Neuronal stem cell (in vitro differentiated cells): ENCODE results near the gene EFNA5.

Source experiments
- DNase-seq: peaks from one replicate; pipeline ENCODE4 v3.0.0-alpha.2; 2013; ENCODE audit warnings: low spot score
- H2AFZ ChIP-seq: one replicate; pipeline ENCODE4 v1.6.1; 2013; ENCODE audit warnings: mild to moderate bottlenecking, low read length, inconsistent platforms
- H2AK5ac ChIP-seq: 2 replicates; pipeline ENCODE4 v1.6.1; 2013; ENCODE audit warnings: low read depth, mild to moderate bottlenecking, inconsistent platforms, low read length, moderate library complexity, mixed read lengths
- H2BK120ac ChIP-seq: 2 replicates; pipeline ENCODE4 v1.6.1; 2013; ENCODE audit warnings: low read depth, mild to moderate bottlenecking, inconsistent platforms, low read length, moderate library complexity, mixed read lengths
- H2BK12ac ChIP-seq: one replicate; pipeline ENCODE4 v1.6.1; 2013; ENCODE audit warnings: low read length, inconsistent platforms
- H2BK15ac ChIP-seq: 2 replicates; pipeline ENCODE4 v1.6.1; 2013; ENCODE audit warnings: mild to moderate bottlenecking, low read length, inconsistent platforms, mixed read lengths
- H2BK5ac ChIP-seq: one replicate; pipeline ENCODE4 v1.6.1; 2013; ENCODE audit warnings: inconsistent platforms, mild to moderate bottlenecking, low read length, moderate library complexity
- H3K14ac ChIP-seq: one replicate; pipeline ENCODE4 v1.6.1; 2013; ENCODE audit warnings: low read length, inconsistent platforms
- H3K18ac ChIP-seq: 2 replicates; pipeline ENCODE4 v1.6.1; 2013; ENCODE audit warnings: low read length, inconsistent platforms
- H3K23ac ChIP-seq: 2 replicates; pipeline ENCODE4 v1.6.1; 2013; ENCODE audit warnings: low read depth, mild to moderate bottlenecking, mixed read lengths, low read length, inconsistent platforms; ENCODE audit not compliant: poor library complexity
- H3K27ac ChIP-seq: replicated peaks from 3 replicates; pipeline ENCODE4 v1.5.1; 2013; ENCODE audit warnings: low read length, inconsistent platforms
- H3K27me3 ChIP-seq, 3 experiments: 2 replicates each; pipeline ENCODE4 v1.6.1; 2013; ENCODE audit warnings: low read length in 3 of 3, mild to moderate bottlenecking in 2 of 3, inconsistent platforms in 1 of 3, low read depth in 1 of 3, mixed read lengths in 1 of 3, moderate library complexity in 1 of 3; ENCODE audit not compliant: control insufficient read depth in 3 of 3, insufficient read depth in 3 of 3
- H3K36me3 ChIP-seq, 2 donors: replicated peaks in 1 of 2; 2 replicates each; pipeline ENCODE4 v1.6.1; 2013; ENCODE audit warnings: low read length in 2 of 2; ENCODE audit not compliant: control insufficient read depth in 2 of 2, insufficient read depth in 2 of 2
- H3K4ac ChIP-seq: 2 replicates; pipeline ENCODE4 v1.6.1; 2013; ENCODE audit warnings: inconsistent platforms, mild to moderate bottlenecking, low read length, moderate library complexity
- H3K4me1 ChIP-seq, 2 donors: 1 replicate in 1 of 2; 2 replicates in 1 of 2; pipeline ENCODE4 v1.6.1; 2013; ENCODE audit warnings: low read length in 2 of 2, low read depth in 1 of 2; ENCODE audit not compliant: control insufficient read depth in 2 of 2, insufficient read depth in 1 of 2
- H3K4me2 ChIP-seq: one replicate; pipeline ENCODE4 v1.6.1; 2013; ENCODE audit warnings: mild to moderate bottlenecking, low read length, inconsistent platforms; ENCODE audit not compliant: insufficient read depth, poor library complexity, severe bottlenecking
- H3K4me3 ChIP-seq, 2 donors: 2 replicates each; pipeline ENCODE4 v1.5.1; 2013; ENCODE audit warnings: low read length in 2 of 2, mild to moderate bottlenecking in 2 of 2, inconsistent platforms in 1 of 2, moderate library complexity in 1 of 2
- H3K79me1 ChIP-seq: one replicate; pipeline ENCODE4 v1.6.1; 2013; ENCODE audit warnings: low read depth, mild to moderate bottlenecking, inconsistent platforms, low read length, moderate library complexity
- H3K9ac ChIP-seq: one replicate; pipeline ENCODE4 v1.6.1; 2013; ENCODE audit warnings: mild to moderate bottlenecking, low read depth, low read length, inconsistent platforms; ENCODE audit not compliant: poor library complexity
- H3K9me3 ChIP-seq, 2 donors: replicated peaks in 1 of 2; 2 replicates each; pipeline versions ENCODE3 to v1.6.1; 2013; ENCODE audit warnings: low read length in 2 of 2, mild to moderate bottlenecking in 2 of 2, inconsistent platforms in 1 of 2, low read depth in 1 of 2, mixed read lengths in 1 of 2, moderate library complexity in 1 of 2; ENCODE audit not compliant: control insufficient read depth in 2 of 2, insufficient read depth in 1 of 2
- H4K8ac ChIP-seq: one replicate; pipeline ENCODE4 v1.6.1; 2013; ENCODE audit warnings: low read depth, mild to moderate bottlenecking, inconsistent platforms, low read length, moderate library complexity
- H4K91ac ChIP-seq: one replicate; pipeline ENCODE4 v1.6.1; 2013; ENCODE audit warnings: low read length, low read depth, mild to moderate bottlenecking, inconsistent platforms; ENCODE audit not compliant: poor library complexity
- WGBS, 2 donors: extraction: QIAGEN DNeasy Blood & Tissue Kit; methylation state at CpG; one replicate each; pipeline ENCODE4 v1.1.7; 2013; ENCODE audit warnings: missing lambda C conversion rate in 2 of 2, mixed read lengths in 1 of 2; ENCODE audit not compliant: insufficient read length in 2 of 2, insufficient replicate concordance in 1 of 2; ENCODE audit errors: extremely low coverage in 2 of 2; 5-methylcytosine and 5-hydroxymethylcytosine counted together

Gene EFNA5

DNA sequence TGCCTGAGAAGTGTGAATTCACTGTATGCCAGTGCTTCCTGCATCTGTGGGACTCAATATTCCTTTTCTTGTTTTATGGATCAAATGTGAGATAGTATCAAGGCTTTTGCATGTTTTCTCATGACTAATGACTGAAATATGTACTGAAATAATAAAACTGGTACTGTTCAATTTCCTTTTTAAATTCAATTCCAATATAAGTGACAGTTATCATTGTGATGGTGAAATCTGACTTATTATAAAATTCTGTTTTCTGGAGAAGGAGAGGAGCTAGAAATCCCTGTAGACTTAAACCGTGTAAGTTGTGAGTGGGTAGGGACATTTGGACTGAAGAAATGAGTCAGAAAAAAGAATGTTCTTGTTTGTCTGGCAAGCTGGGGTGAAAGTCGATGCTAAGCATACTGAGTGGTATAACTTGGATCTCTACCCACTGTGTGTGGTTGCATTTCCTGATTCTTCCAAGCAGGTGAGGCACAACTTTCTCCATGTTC, 245.2 kb downstream of the EFNA5 start:
- no CpG with 5 or more reads among the region's 2 CpGs for WGBS, 2 donors

DNA sequence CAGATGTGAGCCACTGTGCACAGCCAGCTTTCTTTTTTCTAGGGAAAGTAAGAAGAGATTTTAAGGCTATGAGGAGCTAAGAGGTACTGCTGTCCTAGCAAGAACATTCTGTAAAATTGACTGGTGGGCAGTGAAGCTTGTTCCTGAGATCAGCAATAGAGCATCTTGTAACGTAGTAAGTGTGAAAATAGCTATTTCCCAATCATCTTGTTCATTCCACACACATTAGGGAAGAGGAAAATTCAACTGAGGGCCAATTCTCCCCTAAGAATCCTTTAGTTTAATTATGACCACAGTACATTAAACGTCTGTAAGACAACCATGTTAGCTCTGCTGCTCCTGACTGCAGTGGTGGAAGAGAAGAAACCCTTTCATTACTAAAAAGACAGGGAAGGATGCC, 246.2 kb downstream of the EFNA5 start:
- Histone ChIP-seq H2BK15ac (no peak overlapping the region), H3K4ac (no peak overlapping the region), H3K36me3 (peaks cover 19 to 82% of the 10 kb centered on the region in 2 donors), H4K91ac (no peak overlapping the region), H3K9ac (no peak overlapping the region), H2BK5ac (no peak overlapping the region), H3K23ac (no peak overlapping the region), H3K4me1 (peaks cover 0 to 1% of the 10 kb centered on the region in 2 donors), H2AFZ (no peak overlapping the region), H3K14ac (no peak overlapping the region), H4K8ac (no peak overlapping the region), H3K4me3 (no peak overlapping the region), H3K27ac (no peak overlapping the region), H2AK5ac (no peak overlapping the region), H3K4me2 (no peak overlapping the region), H3K9me3 (no peaks in the 10 kb centered on the region), H3K18ac (no peak overlapping the region), H2BK120ac (no peak overlapping the region), H3K79me1 (no peaks in the 10 kb centered on the region), H3K27me3 (no peaks in the 10 kb centered on the region), H2BK12ac (no peak overlapping the region)
- DNase-seq = no peak
- no CpG with 5 or more reads among the region's 2 CpGs for WGBS, 2 donors

More for the DNA sequence above, 245.2 kb downstream of the EFNA5 start:
- Histone ChIP-seq H3K23ac (no peak overlapping the region), H2BK12ac (no peak overlapping the region), H3K9me3 (no peaks in the 10 kb centered on the region), H3K14ac (no peak overlapping the region), H2AK5ac (no peak overlapping the region), H2BK120ac (no peak overlapping the region), H3K4me1 (peaks cover 0 to 1% of the 10 kb centered on the region in 2 donors), H2BK5ac (no peak overlapping the region), H3K4me3 (no peak overlapping the region), H2AFZ (no peak overlapping the region), H3K4me2 (no peak overlapping the region), H3K9ac (no peak overlapping the region), H4K8ac (no peak overlapping the region), H3K18ac (no peak overlapping the region), H3K36me3 (peaks cover 19 to 71% of the 10 kb centered on the region in 2 donors), H3K4ac (no peak overlapping the region), H3K27ac (no peak overlapping the region), H4K91ac (no peak overlapping the region), H3K27me3 (no peaks in the 10 kb centered on the region), H3K79me1 (no peaks in the 10 kb centered on the region), H2BK15ac (no peak overlapping the region)
- no peak for DNase-seq

DNA sequence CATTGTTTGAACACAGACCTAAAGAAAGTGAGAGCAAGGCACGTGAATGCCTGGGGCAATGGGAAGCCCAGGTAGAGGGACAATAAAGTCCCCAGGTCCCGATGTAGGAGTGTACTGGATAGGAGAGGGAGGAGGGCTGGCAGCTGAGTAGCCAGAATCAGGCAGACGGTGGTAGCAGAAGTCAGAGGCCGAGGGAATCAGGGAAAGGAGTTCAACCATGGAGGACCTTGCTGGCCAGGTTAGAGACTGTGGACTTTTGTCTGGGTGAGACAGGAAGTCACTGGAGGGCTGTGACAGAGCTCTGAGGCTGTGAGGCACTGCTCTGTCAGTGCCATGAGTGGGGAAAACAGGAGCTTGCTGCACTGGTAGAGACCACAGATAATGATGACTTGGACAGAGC, 248.2 kb downstream of the EFNA5 start:
- no CpG with 5 or more reads among the region's 4 CpGs for WGBS, 2 donors
- Histone ChIP-seq H3K27me3 (no peaks in the 10 kb centered on the region), H2BK12ac (no peak overlapping the region), H2BK15ac (no peak overlapping the region), H2BK5ac (no peak overlapping the region), H3K9ac (no peak overlapping the region), H3K79me1 (no peaks in the 10 kb centered on the region), H3K4me2 (no peak overlapping the region), H3K9me3 (no peaks in the 10 kb centered on the region), H2BK120ac (no peak overlapping the region), H2AK5ac (no peak overlapping the region), H4K8ac (no peak overlapping the region), H4K91ac (no peak overlapping the region), H3K36me3 (peaks cover 19 to 83% of the 10 kb centered on the region in 2 donors), H3K4me3 (no peak overlapping the region), H3K4ac (no peak overlapping the region), H3K27ac (no peak overlapping the region), H3K18ac (no peak overlapping the region), H3K14ac (no peak overlapping the region), H3K4me1 (peaks cover 0 to 1% of the 10 kb centered on the region in 2 donors), H2AFZ (no peak overlapping the region), H3K23ac (no peak overlapping the region)
- DNase-seq = no peak

DNA sequence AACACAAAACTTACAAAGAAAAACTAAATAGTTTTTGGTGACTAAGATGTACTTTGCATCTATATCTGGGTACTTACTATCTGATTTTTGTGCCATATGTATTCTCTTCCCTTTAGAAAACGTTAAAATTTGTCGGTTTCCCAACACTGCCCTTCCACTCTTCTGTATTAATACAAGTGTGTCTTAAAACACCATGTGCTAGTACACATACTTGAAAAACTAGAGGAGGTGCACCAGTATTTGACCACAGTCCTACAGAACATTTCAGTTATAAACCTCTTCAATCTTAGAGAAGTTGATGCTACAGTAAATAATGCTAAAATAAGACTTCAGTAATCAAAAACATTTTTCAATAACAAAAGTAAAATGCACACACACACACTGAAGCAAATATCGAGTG, 251.2 kb downstream of the EFNA5 start:
- no CpG with 5 or more reads among the region's 3 CpGs for WGBS, 2 donors
- Histone ChIP-seq H2BK15ac (no peak overlapping the region), H2AFZ (no peak overlapping the region)

More for the DNA sequence above, 251.2 kb downstream of the EFNA5 start:
- Histone ChIP-seq H3K18ac (no peak overlapping the region), H3K79me1 (no peaks in the 10 kb centered on the region), H3K36me3 (peaks cover 6 to 55% of the 10 kb centered on the region in 2 donors), H2BK120ac (no peak overlapping the region), H3K4me1 (no peaks in the 10 kb centered on the region), H3K27me3 (no peaks in the 10 kb centered on the region), H3K27ac (no peak overlapping the region), H2AK5ac (no peak overlapping the region), H4K91ac (no peak overlapping the region), H3K4ac (no peak overlapping the region), H3K4me2 (no peak overlapping the region), H3K14ac (no peak overlapping the region), H3K9me3 (no peaks in the 10 kb centered on the region), H2BK12ac (no peak overlapping the region), H2BK5ac (no peak overlapping the region), H3K9ac (no peak overlapping the region), H3K23ac (no peak overlapping the region), H4K8ac (no peak overlapping the region), H3K4me3 (no peak overlapping the region)
- no peak for DNase-seq
